HL-60/S4 treated with phorbol 12-myristate 13-acetate at 8.2 ng/mL for 4 days and 3 days (cell line): ENCODE results near the gene DDTL.

Source experiments
- in situ Hi-C: fragments of 300-500 bp; cut with MboI; formaldehyde crosslinking; loops from 2 replicates; pipeline ENCODE4 v1.15.0; 2022; ENCODE audit warnings: low sequenced_read_pairs

Gene DDTL

DNA sequence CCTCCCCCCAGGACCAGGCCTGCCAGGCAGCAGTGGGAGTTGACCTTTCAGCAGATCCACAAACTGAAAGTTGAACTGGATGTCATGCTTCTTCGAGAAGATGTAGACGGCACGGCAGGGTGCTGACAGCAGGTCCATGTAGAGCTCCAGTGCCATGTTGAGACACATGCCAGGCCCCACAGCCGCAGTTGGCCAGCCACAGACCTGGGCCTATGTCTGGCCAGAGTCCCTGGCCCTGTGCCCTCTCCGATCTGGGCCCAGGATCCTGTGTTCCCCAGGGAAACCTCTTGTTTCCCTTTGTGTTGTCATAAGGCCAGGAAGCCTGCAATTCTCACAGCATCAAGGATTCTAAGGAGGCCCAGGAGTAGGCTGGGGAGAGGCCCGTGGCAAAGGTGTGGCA is 38.5 kb downstream of the DDTL start, which contains the start of gene GSTT4:
GSTT4 (minus strand) TSS at position 253 of the 400 bp plus-strand sequence; CDS start at position 156, 97 bp downstream.
- in situ Hi-C loops: no loop called here

DNA sequence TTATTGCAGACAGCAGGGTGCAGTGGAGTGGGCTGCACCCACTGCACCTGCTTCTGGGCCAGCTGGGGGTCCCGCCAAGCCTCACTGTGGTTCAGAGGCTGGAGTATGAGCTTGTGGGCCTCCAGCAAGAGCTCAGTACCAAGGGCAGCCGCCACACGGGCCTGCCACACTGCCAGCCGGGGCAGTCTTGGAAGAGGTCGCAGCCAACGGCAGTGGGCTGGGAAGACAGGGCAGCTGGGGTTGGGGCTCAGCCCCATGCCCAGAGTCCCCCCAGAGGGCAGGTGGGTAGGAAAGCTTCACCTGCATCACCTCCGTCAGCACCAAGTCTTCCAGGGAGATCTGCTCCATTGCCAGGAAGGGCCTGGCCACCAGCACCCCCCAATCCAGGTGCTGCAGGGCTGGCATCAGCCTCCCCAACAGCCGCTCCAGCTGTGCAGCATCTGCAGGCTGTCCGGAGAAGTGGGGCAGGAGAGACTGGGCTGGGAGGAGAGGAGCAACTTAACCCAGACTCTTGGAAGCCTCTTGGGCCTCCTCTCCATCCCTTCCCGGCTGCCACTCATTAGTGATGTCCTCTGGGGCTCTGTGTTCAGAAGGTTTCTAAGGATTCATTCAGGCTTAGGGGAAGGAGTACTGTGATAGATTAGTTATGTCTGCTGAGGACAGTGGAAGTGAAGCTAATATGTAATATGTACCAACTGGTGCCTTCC is 39.7 kb downstream of the DDTL start:
- in situ Hi-C loops: no loop called here

DNA sequence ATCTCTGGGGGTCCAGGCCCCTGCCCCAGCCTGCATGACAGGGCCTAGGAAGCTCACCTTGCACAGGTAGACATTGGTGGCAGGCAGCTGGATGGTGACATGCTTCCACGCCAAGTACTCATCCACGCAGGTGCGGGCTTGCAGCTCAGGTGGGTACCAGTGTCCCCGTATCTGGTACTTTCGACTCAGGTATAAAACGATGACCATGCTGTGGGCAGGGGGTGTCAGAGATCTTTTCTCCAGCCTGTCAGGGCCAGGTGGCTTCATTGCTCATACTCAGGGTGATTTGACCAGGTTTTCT is 40.2 kb downstream of the DDTL start:
- in situ Hi-C loops: no loop called here

DNA sequence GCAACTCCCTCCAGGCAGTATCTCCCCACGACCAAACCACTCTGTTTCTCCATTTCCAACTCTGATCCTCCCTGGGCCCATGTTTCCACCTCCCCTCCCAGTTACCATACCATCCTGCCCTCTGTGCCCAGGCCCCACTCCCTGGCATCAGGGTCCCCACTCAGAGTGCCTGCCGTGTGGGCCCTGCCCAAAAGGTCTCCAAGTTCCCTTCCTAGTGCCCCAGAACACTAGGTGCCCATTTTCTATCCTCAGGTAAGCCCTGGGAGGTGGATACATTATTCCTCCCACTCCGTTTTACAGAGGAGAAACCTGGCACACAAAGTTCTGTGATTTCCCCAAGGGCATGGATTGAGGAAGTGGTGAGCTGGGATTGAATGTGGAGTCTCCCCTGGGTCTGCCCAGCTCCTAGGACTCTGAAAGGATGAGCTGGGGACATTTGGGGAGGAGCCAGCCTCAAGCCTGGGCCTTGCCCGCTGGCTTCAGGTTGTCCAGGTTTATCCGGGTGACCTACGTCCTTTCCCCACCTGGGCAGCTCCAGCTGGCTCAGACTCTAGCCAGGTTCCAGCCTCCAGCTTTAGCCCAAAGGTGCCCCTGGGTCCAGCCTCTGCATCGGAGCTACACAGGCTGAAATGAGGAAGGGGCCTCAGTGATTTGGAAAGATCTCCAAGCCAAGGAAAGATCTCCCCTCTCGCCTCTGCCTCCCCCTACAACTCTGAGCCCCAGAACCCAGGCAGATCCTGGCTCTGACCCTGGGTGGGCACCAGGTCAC is 40.7 kb downstream of the DDTL start:
- in situ Hi-C loops: no loop called here

DNA sequence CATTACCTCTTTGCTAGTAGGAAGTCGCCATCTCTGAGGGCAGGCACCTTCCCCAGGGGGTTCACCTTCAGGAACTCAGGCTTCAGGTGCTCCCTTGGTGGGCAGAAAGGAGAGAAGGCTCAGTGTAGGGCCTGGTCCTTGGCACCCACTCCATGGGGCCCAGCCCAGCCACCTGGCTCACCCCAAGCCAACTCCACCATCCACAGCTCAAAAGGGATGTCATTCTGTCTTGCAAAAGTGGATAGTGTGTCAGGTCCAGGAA is 41.3 kb downstream of the DDTL start:
- in situ Hi-C loops: no loop called here

DNA sequence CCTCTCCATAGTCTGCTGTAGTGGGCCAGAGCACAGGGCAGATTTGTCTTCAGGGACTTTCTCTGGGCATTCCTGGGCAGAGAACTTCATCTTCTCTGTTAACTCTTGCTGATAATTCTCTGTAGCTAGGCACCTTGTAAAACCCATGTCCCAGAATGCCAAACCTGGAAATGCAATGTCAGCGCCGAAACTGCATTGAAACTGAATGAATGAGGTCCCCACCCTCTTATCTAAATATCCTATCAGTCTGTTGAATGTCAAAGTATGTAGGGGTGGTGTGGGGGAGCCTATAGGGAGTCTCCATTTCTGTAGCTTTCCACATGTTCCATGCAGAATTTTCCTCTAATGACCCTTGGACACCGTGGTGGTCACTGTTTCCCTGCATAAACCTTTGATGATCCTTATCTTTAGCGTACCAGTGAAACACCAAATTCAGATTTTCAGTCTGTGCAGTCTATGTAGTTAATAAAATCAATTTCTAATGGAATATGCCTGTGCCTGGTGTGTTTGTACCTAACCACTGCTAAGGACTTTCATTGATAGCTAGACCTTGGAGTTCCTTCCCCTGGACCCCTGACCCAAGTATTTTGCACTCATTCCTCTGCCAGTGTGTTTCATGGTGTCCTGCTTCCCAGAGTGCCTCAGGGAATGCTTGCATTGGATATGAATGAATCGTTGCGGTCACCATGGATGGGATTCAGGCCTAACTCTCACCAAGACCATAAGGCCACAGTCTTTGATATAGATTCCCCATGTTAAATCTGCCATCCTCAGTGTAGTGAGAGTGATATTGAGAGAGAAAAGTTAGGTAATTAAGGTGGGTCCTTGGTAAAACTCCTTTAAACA is 41.9 kb downstream of the DDTL start:
- in situ Hi-C loops: no loop called here

DNA sequence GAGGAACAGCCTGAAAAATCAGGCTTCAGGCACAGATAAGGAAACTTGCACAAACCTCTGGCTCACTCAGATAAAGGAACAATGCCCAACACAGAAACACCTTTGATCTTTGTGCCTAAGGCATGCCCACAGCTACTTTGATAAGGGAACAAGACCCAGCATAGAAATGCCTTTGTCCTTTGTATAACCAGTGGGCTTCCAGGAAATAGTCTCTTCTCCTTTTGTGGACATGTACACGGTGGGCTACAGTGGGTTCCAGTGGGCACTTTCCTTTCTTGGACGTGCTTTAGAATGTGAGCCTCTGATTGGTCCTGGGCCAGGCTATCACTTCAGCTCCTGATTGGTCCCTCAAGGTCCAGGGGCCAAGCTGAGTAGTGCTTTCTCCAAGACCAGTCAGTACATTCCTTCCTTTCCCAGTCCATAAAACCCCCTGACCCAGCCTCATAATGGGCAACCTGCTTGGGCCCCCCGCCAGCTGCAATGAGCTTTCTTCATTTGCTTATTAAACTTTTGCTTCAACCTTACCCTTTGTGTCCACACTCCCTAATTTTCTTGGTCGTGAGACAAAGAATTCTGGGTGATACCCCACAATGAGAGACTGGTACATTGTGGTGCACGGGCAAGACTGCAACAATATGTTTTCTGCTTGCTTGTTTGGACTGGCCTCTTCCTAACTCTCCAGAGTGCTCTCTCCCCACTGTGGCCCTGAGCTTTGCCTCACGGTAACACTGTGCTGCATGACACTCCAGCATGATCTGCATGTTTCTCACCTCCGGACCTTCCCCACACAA is 42.7 kb downstream of the DDTL start:
- in situ Hi-C loops: no loop called here

DNA sequence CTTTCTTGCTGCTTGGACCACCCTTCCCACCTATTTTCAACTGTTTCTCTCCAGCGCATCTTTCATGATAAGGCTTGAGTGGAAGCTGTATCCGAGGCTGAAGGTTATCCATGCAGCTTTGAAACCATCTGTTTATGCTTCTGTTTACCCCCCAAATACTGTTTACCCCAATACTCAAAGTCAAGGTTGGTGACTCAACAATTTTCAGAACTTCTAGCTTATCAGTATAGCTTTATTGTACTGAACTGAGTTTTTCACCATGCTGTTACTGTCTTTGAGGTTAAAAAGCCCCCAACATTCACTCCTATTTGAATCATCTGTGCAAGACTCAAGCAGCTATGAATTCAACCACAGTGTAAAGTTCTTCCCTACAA is 43.3 kb downstream of the DDTL start:
- in situ Hi-C loops: no loop called here

DNA sequence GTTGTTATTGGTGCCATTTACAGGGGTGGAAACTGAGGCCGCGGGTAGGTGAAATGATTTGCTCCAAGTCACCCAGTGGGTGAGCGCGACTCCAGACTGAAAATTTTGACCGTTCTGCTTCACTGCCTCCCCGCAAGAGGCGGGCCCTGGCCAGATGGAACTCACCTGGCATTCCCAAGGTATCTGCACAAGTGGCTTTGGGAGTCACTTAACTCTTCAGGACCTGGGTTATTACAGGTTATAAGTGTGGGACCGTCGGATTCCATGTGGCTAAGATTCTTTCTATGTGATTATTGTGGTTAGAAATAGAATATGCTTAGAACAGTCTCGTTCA is 45.0 kb downstream of the DDTL start:
- in situ Hi-C loops: no loop called here

DNA sequence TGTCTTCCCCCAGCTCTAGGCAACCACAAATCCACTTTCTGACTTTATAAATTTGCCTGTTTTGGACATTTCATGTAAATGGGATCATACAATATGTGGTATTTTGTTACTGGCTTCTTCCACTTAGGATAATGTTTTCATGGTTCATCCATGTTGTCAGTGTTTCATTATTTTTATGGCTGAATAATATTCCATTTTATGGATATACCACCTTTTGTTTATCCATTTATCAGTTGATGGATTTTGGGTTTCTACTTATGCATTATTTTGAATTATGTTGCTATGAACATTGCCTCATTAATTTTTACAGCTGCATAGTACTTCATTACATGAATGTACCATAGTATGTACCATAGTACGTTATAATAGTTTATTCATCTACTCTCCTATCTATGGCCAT is 49.5 kb downstream of the DDTL start:
- in situ Hi-C loops: no loop called here

DNA sequence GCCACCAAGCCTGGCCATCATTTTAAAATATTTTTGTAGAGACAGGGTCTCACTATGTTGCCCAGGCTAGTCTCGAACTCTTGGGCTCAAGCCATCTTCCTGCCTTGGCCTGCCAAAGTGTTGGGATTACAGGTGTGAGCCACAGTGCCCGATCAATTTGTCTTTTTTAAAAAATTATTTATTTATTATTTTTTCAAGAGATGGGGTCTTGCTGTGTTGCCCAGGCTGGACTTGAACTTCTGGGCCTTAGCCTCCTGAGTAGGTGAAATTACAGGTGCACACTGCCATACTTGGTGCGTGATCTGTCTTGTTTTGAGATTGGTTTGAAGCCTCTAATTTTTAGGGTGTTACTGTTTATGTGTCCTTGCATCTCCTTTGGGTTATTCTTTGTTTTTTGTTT is 54.6 kb downstream of the DDTL start:
- in situ Hi-C loops: no loop called here
